ENCODE results near the gene LIMA1.

- no peak for TF ChIP-seq CTCF (IDR thresholded peaks at IDR 0.05)
- no peak for TF ChIP-seq EP300 (IDR thresholded peaks at IDR 0.05)
Observed at GRCh38 chr12:50240096-50240791, 43.1 kb downstream of the LIMA1 start.
